DMS 273 (cell line): ENCODE data around the gene ATP11C.
"Not testable (repeated sequence)": the region's sequence is repeated elsewhere in the genome, so short reads cannot be mapped to it uniquely, and the experiment has no call there.

Source experiments
- DNase-seq: peaks from one replicate; lab custom pipeline; 2025; ENCODE audit not compliant: unreplicated experiment; lab: John Stamatoyannopoulos, UW

Gene ATP11C

GRCh38 chrX:139924696-139925095, 8.2 kb downstream of the ATP11C start:
- DNase-seq, result no peak

DNA sequence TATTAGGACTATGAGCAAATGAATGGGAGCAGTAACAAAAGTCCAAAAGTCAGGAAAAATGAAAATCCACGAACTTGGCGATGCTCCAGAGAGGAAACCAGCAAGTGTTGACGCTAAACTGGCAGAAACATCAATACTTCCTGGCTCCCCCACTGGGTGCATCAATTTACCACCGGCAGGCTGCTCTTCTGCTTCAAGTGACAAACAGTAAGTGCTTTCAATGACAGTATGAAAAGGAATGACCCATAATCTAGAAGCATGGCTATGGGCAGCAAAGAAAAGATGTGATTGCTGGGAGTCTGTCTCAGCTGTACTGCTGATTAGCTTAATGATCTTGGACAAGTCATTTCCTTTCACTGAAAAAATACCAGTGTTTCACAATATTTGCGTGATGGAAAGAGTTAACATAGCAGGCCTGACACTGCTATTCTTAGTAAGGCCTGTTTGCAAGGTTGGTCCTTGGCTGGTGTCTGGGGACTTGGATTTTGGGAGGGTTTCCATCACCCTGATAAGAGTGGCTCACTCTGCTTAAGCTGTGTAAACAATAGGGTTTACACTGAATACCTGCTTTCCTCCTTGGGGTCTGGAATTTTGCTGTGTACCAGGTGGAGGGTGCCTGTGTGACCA, 8.7 kb downstream of the ATP11C start:
- DNase-seq, result peak; percentile 7

GRCh38 chrX:139921142-139921541, 11.7 kb downstream of the ATP11C start:
- DNase-seq, result not testable (repeated sequence)

GRCh38 chrX:139920316-139920715, 12.5 kb downstream of the ATP11C start:
- DNase-seq, result no peak

GRCh38 chrX:139914421-139914820, 18.4 kb downstream of the ATP11C start:
- no peak for DNase-seq

DNA sequence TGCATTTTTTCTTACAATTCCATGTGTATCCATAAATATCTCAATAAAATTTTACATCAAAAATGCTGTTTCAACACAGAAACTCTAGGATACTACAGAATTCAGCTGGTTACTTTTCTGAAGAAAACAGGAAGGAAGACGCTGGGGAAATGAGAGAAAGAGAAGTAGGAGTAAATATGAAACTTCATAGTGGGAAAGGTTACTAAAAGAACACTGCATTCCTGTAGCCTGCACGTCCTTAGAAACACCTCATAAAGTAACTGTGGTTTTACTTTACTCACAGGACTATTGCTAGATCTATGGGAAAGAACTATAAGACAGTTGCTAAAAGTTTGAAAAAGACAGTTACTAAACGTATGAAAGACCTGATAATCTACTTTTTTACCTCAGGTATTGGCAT, 23.1 kb downstream of the ATP11C start:
- no peak for DNase-seq

DNA sequence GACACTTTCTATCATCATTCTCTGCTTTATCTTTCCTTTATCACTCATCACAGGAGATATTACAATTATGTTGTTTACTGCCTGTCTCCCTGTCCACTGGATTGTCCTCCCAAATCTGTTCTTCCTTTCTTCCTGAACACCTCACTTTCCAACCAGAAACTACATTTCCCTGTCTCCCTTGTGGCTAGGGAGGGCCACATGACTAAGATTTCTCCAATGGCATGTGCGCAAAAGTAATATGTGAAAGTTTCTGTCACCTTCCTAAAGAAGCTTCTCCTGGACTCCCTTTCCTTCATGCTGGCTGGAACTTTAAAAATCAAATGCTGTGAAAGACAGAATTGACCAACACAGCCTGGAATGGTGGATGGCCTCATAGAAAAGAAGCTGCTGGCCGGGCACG, 25.8 kb downstream of the ATP11C start:
- no peak for DNase-seq

GRCh38 chrX:139905743-139906142, 27.1 kb downstream of the ATP11C start:
- no peak for DNase-seq

DNA sequence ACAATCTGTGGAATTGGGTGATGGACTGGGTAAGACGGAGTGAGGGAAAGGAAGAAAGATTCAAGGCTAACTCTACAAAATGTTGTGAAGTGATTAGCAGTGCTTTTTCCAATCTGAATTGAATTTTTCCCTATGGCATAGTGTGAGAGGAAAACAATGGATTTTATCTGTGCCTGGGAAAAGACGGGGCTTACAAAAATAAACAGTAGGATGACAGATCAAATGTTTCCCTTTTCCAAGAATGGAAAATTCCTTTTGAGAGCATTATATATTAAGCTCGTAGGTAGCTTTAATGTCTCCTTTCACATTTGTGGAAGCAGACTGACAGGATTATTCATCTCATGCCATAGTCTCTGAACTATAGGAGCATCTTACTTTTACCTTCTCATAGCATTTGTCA, 27.8 kb downstream of the ATP11C start:
- DNase-seq, result no peak

- no peak for DNase-seq
These were observed 29.6 kb downstream of the ATP11C start for GRCh38 chrX:139903210-139903609.

DNA sequence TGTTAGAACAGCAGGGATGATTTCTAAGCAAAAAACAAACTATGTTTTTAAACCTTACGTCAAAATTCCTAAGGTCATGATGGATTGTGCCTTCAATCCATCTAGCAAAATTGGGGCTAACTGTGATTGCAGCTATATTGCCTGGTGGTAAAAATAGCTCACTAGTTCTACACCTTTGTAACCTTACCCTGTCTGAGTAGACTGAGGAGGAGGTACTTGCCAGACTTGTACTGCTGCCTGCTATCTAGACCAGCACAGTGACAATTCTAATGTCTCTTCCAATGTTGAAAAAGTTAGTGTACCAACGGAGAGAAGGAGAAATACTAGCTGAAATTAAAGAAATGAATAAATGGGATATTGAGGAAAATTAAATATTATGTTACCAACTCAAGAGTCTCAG, 30.3 kb downstream of the ATP11C start:
- no peak for DNase-seq

DNA sequence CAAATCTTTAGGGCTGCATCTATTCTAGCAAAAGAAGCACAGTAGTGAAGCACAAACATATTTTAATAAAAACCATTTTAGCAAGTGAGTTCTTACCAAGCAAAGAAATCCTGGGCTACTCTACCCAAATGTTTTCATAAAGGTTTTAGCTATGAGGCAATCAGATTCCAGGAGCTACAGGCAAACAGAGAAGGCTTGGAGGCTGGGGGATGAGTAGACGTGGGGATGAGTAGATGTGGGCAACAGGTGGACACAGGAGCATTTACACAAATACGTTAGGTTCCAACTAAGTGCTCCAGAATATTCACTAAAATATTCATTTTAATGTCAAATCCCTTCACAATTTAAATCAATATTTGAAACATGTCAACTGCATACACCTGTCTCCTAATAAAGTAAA, 34.5 kb downstream of the ATP11C start:
- DNase-seq, result no peak

- DNase-seq, result no peak
These were observed 40.3 kb downstream of the ATP11C start for GRCh38 chrX:139892512-139892911.

- DNase-seq, result no peak
These were observed 41.7 kb downstream of the ATP11C start for GRCh38 chrX:139890991-139891700.

DNA sequence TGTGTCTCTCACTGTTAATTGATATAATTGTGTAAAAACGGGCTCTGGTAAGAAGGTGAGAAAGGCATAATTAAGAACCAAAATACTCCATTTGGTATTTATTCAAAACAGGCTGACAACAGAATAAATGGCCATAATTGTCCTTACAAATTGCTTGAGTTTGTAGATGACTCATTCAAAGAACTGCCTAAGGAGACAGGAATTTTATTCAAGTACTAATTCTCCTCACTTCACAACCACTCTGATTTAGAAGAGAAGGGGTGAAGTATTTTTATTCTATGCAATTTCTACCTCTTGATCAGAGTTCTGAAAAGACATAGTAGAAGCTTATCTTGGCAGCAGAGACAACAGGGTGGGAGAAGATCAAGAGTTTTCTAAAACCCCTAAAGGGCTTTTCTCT, 43.1 kb downstream of the ATP11C start:
- DNase-seq, result no peak

DNA sequence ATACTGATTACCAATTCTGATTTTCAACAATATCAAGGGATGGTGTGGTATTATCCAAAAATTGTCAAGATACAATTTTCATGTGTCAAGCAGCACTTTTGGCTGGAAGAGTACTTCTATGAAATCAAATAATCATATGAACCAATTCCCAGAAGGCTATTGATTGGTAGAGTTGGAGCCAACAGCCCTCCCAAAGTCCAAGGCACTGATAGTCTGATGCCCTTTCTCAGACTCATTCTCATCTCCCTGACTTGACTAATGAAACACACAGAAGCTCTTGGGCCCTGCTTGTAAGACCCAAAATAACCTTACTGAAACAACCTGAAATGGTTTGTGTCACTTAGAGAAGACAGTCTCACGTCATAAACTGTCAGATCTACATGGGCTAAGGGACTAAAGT, 48.9 kb downstream of the ATP11C start:
- no peak for DNase-seq

DNA sequence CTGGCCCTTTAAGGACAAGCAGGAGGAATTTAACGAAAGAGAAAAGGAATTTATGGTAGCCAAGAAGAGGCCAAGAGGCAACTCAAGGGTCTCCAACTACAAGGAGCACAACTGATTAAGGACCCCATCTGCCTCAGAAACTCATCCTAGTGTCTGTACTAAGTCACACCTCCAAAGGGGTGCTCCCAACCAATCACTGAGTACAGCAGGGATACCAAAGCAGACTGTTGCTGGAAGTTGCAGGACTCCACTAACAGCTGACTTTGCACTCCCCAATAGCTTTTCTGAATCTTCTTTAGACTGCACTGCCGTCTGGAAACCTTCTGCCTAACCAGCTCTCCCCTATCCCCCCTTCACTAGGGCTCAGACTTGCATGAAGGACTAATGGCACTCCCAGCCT, 50.6 kb downstream of the ATP11C start:
- peak; percentile 11 for DNase-seq

- DNase-seq, result no peak
These were observed 51.3 kb downstream of the ATP11C start for GRCh38 chrX:139881572-139881971.

DNA sequence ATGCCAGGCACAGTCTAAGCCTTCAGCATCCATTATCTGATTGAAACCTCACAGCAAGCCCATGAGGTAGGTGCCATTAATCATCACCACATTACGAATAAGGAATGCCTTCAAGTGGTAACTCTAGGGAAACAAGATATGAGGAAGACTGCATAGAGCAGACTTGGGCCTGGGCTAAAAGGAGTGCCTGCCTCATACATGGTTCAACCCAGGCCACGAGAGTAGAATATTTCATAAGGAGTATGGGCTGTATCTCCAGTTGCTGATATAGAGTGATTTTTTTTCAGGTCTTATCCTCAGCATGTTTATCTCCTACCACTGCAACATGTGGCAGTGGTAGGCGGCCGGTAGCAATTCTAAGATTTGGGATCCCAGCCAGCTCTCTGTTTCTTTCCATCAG, 51.7 kb downstream of the ATP11C start:
- DNase-seq, result peak; percentile 67

DNA sequence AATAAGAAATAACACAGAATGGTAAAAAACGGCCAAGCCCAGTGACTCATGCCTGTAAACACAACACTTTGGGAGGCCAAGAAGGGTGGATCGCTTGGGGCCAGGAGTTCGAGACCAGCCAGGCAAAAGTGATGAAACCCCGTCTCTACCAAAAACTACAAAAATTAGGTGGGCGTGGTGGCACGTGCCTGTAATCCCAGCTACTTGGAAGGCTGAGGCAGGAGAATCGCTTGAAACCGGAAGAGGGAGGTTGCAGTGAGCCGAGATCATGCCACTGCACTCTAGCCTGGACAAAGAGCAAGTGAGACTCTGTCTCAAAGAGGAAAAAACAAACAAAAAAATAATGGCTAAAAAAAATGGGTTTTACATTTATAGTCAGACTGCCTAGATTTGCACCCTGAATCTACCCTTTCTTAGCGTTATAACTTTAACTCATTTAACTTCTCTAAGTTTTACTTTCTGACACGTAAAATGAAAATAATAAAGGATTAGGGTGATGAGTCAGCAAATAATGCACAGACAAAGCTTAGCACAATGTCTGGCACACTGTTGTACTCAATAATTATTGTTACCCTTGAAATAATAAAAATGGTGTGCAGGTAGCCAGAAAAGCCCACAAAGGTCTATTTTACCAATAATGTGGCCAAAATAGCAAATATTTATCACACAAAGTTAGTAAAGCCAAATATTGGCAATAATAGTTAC, 55.0 kb downstream of the ATP11C start:
- no peak for DNase-seq

DNA sequence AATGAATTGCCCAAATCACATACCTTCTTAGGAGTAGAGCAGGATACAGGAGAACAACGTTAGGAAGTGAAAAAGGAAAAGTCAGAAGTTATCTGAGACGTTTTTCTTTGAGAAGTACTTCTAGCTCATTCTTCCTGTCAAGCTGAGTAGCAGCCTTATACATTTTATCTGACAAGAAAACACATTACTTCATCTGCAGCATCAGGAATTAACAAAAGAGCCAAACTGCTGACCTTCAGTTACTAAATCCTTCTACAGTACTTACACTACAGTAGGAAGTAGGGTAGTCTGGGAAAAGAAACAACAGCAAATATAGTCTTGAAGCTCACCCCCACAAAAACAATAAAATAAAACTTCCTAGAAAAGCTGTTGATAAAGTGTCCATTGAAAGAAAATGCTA, 57.0 kb downstream of the ATP11C start:
- DNase-seq, result no peak

GRCh38 chrX:139869796-139870195, 63.1 kb downstream of the ATP11C start:
- DNase-seq, result no peak
